Inferior parietal cortex (tissue), 1 donor: ENCODE data around the gene SIN3B.
A peak's percentile ranks its signal among the peaks of the same experiment; 100 is the strongest.

Experiments used
- DNase-seq: peaks from one replicate; pipeline ENCODE4 v3.0.0-alpha.2; 2016; ENCODE audit errors: extremely low spot score

Gene SIN3B

DNA sequence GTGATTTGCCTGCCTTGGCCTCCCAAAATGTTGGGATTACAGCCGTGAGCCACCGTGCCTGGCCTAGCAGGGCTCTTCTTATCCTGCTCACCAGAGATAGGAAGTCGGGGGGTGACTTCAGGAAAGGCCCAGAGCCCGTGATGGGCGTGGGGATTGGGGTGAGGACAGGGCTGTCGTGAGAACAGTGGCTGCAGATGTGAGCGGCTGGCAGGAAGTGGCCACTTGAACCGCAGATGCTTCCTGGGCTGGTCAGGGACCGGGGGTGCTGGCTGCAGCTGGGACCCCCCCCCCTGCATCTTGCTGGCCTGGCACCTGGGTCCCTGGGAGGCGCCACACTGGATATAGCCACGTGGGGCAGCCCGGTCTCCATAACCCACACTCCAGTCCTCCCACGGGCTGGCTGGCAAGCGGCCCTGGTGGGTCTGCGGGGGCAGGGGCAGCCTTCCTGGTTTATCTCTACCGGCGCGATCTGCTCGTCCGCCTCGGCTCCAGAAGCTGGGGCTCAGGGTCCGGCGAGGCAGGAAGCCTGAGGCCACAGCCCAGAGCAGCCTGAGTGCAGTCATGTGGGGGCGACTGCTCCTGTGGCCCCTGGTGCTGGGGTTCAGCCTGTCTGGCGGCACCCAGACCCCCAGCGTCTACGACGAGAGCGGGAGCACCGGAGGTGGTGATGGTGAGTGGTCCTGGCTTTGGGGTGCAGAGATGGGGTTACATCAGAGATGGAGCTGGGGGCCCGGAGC lies 59.6 kb downstream of the SIN3B start, which contains the start of gene F2RL3:
Gene F2RL3, plus strand, starts transcription at position 371 of the 737 bp plus-strand sequence. Its CDS starts 191 bp downstream, at position 562.
- no peak for DNase-seq

- no peak for DNase-seq
These were observed 60.2 kb downstream of the SIN3B start for GRCh38 chr19:16889366-16889882.

DNA sequence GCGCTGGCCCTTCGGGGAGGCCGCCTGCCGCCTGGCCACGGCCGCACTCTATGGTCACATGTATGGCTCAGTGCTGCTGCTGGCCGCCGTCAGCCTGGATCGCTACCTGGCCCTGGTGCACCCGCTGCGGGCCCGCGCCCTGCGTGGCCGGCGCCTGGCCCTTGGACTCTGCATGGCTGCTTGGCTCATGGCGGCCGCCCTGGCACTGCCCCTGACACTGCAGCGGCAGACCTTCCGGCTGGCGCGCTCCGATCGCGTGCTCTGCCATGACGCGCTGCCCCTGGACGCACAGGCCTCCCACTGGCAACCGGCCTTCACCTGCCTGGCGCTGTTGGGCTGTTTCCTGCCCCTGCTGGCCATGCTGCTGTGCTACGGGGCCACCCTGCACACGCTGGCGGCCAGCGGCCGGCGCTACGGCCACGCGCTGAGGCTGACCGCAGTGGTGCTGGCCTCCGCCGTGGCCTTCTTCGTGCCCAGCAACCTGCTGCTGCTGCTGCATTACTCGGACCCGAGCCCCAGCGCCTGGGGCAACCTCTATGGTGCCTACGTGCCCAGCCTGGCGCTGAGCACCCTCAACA lies 60.8 kb downstream of the SIN3B start:
- DNase-seq: no peak

GRCh38 chr19:16890461-16891184 lies 61.4 kb downstream of the SIN3B start:
- no peak for DNase-seq

DNA sequence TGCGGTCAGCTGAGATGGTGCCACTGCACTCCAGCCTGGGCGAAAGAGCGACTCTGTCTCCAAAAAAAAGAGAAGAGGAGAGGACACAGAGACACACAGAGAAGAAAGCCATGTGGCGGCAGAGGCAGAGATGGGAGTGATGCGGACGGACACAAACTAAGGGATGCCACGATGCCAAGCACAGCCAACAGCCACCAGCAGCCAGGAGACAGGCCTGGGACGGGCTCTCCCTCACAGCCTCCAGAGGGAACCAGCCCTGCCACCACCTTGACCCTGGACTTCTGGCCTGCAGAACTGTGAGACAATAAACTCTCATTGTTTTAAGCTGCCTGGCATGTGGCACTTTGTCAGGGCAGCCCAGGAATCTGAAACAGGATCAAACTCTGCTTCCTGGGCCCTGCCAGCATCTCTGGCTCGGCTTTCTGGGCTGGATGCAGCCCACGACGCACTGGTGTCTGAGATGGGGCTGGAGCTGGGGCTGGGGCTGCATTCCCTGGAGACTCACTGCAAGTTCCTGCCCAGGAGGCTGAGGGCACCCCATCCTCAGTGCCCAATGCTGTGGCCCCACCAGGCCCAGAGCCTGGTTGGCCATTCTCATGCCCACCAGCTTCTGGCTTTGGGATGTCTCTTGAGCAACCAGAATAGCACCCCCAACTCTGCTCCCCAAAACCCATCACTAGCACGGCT lies 62.6 kb downstream of the SIN3B start:
- DNase-seq: no peak

GRCh38 chr19:16892436-16892835 lies 63.2 kb downstream of the SIN3B start:
- DNase-seq: no peak

DNA sequence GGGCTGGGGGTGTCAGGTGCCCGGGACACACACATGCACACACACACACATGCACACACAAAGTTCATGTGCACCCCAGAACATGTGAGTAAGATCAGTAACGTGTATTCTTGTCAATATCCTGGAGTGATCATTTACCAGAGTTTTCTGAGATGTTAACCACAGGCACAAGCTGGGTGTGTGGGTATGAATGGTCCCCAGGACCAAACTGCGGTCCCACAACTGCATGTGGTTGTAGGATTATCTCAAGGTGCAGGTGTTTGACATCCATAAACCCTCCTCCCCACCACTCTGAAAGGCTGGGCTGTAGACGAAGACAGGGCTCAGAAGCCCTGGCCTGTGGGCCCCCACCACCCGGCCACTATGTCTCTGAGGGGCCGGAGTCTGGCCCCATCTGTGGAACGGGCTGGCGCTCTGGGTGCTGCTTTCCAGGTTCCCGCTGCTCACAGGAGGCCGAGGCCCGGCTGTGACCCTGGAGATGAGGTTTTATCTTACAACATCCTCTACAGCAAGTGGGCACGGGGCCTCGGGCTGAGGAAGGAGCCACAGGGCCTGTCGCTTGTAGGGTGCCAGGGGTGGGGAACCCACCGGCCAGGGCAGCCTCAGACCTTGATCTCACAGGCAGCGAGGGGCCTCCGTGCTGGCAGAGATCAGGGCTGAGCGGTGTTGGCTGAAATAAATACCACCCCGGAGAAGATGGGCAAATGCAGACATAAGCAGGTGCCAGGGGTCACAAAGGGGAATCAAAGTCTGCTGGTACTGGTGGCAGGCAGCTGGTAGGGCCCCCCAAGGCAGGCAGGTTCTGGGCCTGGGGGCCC lies 63.9 kb downstream of the SIN3B start:
- DNase-seq: no peak

DNA sequence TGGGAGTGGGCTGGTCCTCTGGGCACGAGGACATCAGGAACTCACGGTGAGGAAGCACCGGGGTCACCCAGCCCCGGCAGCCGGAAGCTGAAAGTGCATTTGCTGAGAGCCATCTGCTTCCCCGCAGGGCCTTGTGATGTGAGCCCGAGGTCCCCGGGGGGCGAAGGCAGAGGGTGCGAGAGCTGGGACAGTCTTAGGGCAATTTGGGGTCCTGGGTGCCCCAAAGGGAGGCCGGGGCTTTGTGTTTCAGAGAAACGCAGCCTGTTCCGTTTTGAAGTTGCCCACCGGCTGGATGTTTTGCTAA lies 64.4 kb downstream of the SIN3B start:
- no peak for DNase-seq

DNA sequence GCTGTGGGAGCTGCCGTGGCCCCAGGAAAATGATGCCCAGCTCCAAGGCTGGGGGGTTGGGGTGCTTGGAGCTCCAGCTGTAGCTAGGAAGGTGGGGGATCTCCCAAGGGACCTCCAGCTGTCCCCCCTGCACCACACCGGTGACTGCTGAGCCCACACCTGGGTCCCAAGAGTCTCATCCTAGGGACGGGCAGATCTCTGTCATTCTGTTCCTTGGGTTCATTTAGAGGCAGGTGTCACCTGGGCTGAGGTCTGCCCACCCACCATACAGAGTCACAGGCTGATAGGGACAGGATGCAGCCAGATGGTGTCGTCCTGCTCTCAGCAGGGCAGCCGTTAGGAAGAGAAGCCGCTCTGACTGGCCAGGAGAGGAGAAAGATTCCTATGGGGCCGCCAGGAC lies 64.9 kb downstream of the SIN3B start:
- DNase-seq: no peak

- DNase-seq: no peak
These were observed 66.4 kb downstream of the SIN3B start for GRCh38 chr19:16895467-16896145.

DNA sequence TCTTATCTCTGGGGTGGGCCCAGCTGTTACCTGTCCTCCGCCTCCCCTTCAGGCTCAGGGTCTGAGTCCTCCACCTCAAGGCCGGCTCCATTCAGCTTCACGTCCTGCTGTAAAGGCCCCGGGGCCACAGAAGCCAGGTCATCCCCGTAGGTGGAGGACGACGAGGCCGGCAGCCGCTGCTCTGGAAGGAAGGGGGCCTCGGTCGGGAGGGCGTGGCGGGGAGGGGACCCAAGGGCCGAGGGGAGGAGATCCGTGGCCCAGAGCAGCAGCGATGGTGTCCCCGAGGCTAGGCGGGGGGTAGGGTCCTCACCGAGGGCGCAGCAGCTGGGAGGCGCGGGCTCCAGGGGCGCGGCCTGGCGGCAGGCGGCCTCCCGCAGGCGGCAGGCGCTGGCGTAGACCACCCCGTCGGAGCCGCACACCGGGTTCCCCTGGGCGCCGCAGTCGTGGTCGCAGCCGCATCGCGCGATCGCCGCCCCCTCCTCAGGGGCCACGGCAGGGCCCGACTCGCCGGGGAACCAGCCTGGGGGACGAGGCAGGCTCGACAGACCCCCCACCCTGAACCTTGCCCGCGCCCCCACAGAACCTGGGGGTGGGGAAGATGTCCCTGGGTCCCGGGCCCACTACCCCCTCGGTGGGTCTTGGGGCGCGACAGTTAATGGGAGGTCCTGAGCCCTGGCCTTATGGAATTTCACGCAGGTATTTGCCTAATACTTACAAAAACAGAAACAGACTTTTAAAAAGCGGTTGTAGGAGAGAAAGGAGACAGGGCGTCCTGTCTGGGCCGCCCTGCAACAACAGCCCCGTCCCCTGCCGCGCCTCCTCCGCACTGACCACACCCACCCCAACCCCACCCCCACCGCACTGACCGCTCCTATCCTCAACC lies 67.2 kb downstream of the SIN3B start:
- no peak for DNase-seq

- DNase-seq: peak; percentile 25
These were observed 68.0 kb downstream of the SIN3B start for GRCh38 chr19:16897029-16897855.

- DNase-seq: no peak
These were observed 68.6 kb downstream of the SIN3B start for GRCh38 chr19:16897856-16898161.

- DNase-seq: no peak
These were observed 69.3 kb downstream of the SIN3B start for GRCh38 chr19:16898361-16899015.

DNA sequence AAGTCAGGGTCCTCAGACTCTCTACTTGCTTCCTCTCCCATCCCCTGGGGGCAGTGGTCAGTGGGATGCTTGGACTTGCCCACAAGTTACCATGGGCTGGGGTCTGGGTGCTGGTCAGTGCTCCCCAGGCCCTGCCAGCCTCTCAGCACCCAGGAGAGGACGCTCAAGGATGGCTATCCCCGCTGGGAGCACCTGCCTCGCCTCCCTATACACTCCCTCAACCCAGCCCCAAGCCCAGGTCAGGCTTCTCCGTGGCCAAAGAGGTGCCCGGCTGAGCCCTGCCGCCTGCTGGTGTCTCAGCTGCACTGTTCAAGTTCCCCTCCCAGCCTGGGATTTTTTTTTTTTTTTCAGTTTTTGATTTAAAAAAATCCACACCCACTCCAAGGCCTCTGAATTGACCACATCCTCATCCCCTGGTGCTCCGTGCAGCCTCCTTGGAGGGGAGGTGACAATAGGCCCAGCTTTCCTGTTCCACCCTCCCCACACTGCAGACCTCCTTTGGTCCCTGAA lies 70.4 kb downstream of the SIN3B start:
- DNase-seq: no peak

- no peak for DNase-seq
These were observed 72.4 kb downstream of the SIN3B start for GRCh38 chr19:16901491-16902175.

DNA sequence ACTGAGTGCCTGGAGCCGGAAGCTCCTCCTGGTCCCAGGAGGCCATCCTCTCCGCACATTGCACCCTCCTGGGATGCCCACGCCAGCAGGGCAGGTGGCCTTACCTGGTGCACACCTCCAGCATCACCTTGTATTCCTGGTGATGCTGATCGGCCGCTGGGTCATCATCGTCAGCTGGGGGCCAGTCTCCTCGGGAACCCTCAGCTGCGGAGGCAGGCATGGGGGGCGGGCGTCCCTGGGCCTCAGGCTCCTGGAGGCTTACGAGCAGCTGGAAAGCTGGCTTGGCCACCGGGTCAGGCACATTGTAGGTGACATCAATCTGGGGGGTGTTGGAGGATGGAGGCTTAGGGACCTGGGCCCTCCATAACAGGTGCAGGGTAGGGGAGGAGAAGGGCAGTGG lies 73.3 kb downstream of the SIN3B start:
- no peak for DNase-seq

GRCh38 chr19:16903347-16903746 lies 74.1 kb downstream of the SIN3B start:
- no peak for DNase-seq
